Neural cell (in vitro differentiated cells): Measurements from ENCODE around the gene CHMP4B.

Experiments
- EP300 ChIP-seq: fragments of 450-650 bp; conservative IDR thresholded peaks from 2 replicates; pipeline ENCODE4 v1.6.1; 2014; ENCODE audit warnings: antibody characterized with exemption, mild to moderate bottlenecking, moderate library complexity; ENCODE audit not compliant: poor library complexity, severe bottlenecking
- EZH2 ChIP-seq: fragments of 200-600, 300-800 bp; shearing (Covaris generic), sonication (generic); IDR thresholded peaks from 2 replicates; pipeline ENCODE4 v1.6.1; 2014; ENCODE audit warnings: antibody characterized with exemption, low read length, borderline replicate concordance, mild to moderate bottlenecking; ENCODE audit not compliant: insufficient read depth, poor library complexity, severe bottlenecking
- MXI1 ChIP-seq: fragments of 450-650 bp; conservative IDR thresholded peaks from 2 replicates; pipeline ENCODE4 v1.6.1; 2014; ENCODE audit warnings: antibody characterized with exemption, mild to moderate bottlenecking; ENCODE audit not compliant: poor library complexity, severe bottlenecking
- POLR2AphosphoS5 ChIP-seq: IDR thresholded peaks from 2 replicates; pipeline ENCODE4 v1.6.1; 2012
- RAD21 ChIP-seq: fragments of 450-650 bp; conservative IDR thresholded peaks from 2 replicates; pipeline ENCODE4 v1.6.1; 2014; ENCODE audit warnings: antibody characterized with exemption, mild to moderate bottlenecking, moderate library complexity
- REST ChIP-seq: IDR thresholded peaks from 2 replicates; pipeline ENCODE4 v1.6.1; 2012; ENCODE audit warnings: borderline replicate concordance
- SMC3 ChIP-seq: fragments of 450-650 bp; conservative IDR thresholded peaks from 2 replicates; pipeline ENCODE4 v1.6.1; 2014; ENCODE audit warnings: antibody characterized with exemption, mild to moderate bottlenecking, moderate library complexity; ENCODE audit not compliant: poor library complexity
- TAF1 ChIP-seq: IDR thresholded peaks from 2 replicates; pipeline ENCODE4 v1.6.1; 2012; ENCODE audit warnings: low read depth
- TF ChIP-seq, protein P1 (sequence below): fragments of 450-650 bp; IDR thresholded peaks from 2 replicates; pipeline ENCODE4 v1.5.1; 2014; ENCODE audit warnings: antibody characterized with exemption, mild to moderate bottlenecking, moderate library complexity; ENCODE audit not compliant: poor library complexity, severe bottlenecking

DNA sequence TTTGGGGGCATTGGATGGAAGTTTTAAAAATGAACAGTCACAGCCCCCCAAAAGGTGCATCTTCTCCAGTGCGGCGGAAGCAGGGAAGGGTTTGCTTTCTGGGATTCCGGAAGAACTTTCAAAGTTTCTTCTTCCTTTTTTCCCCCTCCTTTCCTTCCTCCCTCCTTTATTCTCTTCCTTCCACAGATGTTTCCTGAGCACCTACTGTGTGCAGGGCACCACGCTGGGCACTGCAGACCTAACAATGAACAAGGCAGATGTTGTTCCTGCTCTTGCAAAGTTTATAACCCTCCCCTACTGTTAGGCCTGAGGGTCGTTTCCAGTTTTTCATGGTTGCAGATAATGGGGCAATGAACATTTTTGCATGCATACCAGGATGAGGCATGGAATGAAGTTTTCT is 58.1 kb downstream of the CHMP4B start:
- TF ChIP-seq, protein P1, sequence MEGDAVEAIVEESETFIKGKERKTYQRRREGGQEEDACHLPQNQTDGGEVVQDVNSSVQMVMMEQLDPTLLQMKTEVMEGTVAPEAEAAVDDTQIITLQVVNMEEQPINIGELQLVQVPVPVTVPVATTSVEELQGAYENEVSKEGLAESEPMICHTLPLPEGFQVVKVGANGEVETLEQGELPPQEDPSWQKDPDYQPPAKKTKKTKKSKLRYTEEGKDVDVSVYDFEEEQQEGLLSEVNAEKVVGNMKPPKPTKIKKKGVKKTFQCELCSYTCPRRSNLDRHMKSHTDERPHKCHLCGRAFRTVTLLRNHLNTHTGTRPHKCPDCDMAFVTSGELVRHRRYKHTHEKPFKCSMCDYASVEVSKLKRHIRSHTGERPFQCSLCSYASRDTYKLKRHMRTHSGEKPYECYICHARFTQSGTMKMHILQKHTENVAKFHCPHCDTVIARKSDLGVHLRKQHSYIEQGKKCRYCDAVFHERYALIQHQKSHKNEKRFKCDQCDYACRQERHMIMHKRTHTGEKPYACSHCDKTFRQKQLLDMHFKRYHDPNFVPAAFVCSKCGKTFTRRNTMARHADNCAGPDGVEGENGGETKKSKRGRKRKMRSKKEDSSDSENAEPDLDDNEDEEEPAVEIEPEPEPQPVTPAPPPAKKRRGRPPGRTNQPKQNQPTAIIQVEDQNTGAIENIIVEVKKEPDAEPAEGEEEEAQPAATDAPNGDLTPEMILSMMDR, result no peak
- TF ChIP-seq RAD21, result no peak
- no peak for TF ChIP-seq EZH2
- TF ChIP-seq REST, result no peak
- TF ChIP-seq TAF1, result no peak
- TF ChIP-seq POLR2AphosphoS5, result no peak
- TF ChIP-seq MXI1, result no peak
- TF ChIP-seq EP300, result no peak
- TF ChIP-seq SMC3, result no peak
